T-helper 2 cell (primary cell): ENCODE results near the gene ZNF280B.
"Not testable (repeated sequence)": the region's sequence is repeated elsewhere in the genome, so short reads cannot be mapped to it uniquely, and the experiment has no call there.

Source experiments
- DNase-seq, 5 experiments: peaks; one replicate each; pipeline versions ENCODE4 v3.0.0 to v3.0.0-alpha.2; 2012 to 2022

The ZNF280B gene

GRCh38 chr22:22534604-22535415 lies 26.3 kb upstream of the ZNF280B start:
- no peak for DNase-seq

DNA sequence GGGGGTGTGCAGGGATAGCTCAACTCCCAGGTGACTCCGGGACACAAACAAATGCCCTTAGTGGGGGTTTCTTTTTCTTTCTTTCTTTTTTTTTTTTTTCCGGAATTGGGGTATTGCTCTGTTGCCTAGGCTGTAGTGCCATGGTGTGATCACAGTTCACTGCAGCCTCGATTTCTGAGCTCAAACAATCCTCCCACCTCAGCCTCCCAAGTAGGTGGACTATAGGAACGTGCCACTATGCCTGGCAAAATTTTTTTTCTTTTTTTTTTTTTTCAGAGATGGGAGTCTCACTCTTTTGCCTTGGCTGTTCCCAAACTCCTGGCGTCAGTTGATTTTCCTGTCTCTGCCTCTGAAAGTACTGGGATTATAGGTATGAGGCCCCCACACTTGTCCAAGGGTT lies 25.3 kb upstream of the ZNF280B start:
- no peak for DNase-seq

- no peak for DNase-seq
Observed at GRCh38 chr22:22533417-22533816, 24.9 kb upstream of the ZNF280B start.

DNA sequence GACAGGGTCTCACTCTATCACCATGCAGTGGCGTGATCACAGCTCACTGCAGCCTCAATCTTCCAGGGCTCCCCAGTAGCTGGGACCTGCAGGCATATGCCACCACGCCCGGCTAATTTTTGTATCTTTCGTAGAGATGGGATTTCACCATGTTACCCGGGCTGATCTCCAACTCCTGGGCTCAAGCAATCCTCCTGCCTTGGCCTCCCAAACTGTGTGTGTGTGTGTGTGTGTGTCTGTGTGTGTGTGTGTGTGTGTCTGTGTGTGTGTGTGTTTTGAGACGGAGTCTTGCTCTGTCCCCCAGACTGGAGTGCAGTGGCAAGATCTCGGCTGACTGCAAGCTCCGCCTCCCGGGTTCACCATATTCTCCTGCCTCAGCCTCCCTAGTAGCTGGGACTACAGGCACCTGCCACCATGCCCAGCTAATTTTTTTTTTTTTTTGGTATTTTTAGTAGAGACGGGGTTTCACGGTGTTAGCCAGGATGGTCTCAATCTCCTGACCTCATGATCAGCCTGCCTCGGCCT lies 24.1 kb upstream of the ZNF280B start:
- DNase-seq = not testable (repeated sequence)

DNA sequence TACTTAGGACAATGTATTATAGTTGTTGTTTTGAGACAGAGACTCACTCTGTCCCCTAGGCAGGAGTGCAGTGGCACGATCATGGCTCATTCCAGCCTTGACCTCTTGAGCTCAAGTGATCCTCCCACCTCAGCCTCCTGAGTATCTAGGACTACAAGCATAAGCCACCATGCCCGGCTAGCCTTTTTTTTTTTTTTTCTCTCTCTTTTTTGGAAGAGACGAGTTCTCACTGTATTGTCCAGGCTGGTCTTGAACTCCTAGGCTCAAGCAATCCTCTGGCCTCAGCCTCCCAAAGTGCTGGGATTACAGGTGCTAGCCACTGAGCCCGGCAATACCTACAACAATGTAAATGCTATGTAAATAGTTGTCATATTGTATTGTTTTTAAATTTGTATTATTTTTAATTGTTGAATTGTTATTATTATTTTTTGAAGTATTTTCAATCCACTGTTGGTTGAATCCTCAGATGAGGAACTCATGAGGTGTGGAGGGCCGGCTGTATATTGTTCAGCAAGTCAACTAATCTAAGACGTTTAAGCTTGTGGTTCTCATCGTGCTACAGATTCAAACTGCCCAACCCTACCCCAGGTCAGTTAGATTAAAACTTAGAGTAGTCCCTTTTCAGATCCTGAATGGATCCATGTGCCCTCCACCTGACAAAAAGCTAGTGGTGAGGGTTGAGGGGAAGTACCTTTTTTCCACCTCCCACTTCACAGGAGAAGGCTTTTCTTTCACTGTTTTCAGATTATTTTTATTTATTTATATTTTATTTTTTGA lies 23.4 kb upstream of the ZNF280B start:
- DNase-seq = no peak

DNA sequence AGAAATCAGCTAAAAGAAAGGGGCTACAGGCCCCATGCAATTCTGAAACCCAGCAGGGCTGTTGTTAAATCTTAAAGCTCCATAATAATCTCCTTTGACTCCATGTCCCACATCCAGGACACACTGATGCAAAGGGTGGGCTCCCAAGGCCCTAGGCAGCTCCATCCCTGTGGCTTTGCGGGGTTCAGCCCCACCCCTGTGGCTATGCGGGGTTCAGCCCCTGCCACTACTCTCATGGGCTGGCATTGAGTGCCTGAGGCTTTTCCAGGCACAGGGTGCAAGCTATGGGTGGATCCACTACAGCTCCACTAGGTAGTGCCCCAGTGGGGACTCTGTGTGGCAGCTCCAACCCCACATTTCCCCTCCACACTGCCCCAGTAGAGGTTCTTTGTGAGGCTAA lies 20.2 kb upstream of the ZNF280B start:
- no peak for DNase-seq

DNA sequence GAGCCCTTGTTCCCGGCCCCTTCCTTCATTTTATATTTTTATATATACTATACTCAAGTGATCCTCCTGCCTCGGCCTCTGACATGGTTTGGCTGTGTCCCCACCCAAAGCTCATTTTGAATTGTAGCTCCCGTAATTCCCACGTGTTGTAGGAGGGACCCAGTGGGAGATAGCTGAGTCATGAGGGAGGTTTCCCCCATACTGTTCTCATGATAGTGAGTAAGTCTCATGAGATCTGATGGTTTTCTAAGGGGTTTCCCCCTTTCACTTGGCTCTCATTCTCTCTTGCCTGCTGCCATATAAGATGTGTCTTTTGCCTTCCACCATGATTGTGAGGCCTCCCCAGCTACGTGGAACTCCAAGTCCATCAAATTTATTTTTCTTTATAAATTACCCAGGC lies 18.8 kb upstream of the ZNF280B start:
- DNase-seq = no peak

GRCh38 chr22:22526125-22526912 lies 17.8 kb upstream of the ZNF280B start:
- no peak for DNase-seq

DNA sequence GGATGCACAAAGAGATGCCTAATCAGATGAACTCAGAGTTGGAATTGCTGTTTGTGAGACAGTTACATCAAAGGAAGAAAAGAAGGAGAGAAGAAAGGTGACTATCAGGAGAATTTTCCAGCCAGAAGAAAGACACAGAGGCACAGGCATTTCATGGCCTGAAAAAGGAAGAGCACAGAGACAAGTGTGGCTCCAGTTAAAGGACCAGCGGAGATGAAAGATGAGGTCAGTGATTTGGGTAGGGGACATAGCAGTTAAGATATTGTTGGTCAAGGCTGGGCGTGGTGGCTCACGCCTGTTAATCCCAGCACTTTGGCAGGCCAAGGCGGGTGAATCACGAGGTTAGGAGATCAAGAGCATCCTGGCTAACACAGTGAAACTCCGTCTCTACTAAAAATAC lies 15.0 kb upstream of the ZNF280B start:
- no peak for DNase-seq

DNA sequence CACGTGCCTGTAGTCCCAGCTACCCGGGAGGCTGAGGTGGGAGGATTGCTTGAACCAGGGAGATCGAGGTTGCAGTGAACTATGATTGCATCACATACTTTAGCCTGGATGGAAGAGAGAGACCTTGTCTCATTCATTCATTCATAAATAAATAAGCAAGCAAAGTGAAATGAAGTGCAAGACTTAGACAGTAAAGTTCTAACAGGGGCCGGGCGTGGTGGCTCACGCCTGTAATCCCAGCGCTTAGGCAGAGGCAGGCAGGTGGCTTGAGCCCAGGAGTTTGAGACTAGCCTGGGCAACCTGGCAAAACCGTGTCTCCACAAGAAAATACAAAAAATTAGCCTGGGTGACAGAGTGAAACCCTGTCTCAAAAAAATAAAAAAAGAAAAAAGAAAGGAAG lies 13.1 kb upstream of the ZNF280B start:
- DNase-seq = no peak

DNA sequence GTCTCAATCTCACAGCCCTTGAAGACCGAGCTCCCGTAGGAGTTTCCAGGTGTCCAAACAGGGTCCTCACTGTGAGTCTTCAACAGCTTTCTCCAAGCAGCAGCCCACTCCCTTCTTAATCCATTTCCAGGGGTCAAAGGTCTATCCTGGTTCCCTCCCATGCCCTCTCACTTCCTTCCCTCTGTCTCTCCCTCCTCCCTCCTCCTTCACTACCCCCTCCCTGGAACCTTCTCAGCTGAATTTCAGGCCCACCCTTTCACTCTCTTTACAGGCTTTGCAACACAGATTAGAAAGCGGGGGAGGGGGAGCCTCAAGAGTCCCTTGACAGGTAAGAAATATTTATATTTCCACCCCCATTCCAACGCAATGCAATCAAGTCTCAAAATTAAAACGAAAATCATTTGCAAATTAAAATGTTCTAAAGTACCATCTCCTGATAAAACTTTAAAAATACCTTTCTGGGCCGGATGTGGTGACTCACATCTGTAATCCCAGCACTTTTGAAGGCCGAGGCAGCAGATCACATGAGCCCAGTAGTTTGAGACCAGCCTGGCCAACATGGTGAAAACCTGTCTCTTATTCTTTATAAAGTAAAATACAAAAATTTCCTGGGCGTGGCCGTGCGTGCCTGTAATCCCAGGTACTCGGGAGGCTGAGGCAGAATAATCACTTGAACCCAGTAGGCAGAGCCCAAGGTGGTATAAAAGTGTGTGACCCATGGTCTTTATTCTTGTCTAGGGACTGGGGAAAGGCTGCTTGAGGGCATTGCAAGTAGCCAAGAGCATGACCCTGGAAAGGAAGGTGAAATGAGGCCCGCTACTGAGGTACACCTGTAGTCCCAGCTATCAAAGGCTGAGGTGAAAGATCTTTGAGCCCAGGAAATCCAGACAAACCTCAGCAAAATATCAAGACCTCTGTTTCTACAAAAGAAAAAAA lies 12.4 kb upstream of the ZNF280B start:
- DNase-seq = no peak

- no peak for DNase-seq
Observed at GRCh38 chr22:22520020-22520656, 11.6 kb upstream of the ZNF280B start, which contains the start of gene ZNF280A. ZNF280A (minus strand) TSS chr22:22520270; CDS start chr22:22515630, 4,640 bp downstream.

- no peak for DNase-seq
Observed at GRCh38 chr22:22519591-22519990, 11.0 kb upstream of the ZNF280B start.

DNA sequence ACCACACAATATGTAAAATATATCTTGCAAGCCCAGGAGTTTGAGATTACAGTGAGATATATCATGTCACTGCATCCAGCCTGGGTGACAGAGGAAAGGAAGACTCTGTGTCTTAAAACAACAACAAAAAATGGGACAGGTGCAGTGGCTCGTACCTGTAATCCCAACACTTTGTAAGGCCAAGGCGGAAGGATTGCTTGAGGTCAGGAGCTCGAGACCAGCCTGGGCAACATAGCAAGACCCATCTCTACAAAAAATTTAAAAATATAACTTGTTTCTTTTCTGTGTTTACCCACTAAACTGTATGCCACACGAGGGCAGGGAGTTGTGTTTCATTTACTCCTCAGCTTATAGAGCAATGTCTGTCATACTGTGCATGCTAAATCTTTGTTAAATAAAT lies 8.4 kb upstream of the ZNF280B start:
- no peak for DNase-seq

DNA sequence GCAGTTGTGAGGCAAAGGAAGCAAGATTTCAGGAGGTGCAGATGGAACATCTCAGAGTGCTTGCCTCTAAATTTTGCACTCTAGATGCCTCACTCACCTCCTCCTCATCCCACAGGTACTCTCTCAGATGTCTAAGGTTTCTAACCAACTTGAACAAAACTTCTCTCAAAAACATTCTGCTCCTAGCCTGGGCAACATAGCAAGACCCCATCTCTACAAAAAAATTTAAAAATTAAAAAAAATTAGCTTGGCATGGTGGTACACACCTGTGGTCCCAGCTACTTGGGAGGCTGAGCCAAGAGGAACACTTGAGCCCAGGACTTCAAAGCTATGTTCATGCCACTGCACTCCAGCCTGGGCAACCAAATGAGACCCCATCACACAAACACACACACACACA lies 7.3 kb upstream of the ZNF280B start:
- no peak for DNase-seq

- DNase-seq = not testable (repeated sequence)
Observed at GRCh38 chr22:22514431-22514830, 5.9 kb upstream of the ZNF280B start.

- no peak for DNase-seq
Observed at GRCh38 chr22:22513619-22514018, 5.1 kb upstream of the ZNF280B start.

- no peak for DNase-seq
Observed at GRCh38 chr22:22512951-22513350, 4.4 kb upstream of the ZNF280B start.

DNA sequence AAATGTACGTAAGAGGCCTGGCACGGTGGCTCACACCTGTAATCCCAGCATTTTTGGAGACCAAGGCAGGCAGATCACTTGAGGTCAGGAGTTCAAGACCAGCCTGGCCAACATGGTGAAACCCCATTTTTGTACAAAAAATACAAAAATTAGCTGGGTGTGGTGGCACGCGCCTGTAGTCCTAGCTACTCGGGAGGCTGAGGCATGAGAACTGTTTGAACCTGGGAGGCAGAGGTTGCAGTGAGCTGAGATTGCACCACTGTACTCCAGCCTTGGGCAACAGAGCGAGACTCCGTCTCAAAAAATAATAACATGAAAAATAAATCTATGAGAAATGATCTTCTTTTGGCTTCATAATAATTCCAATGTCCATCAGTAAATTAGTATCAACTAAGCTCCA lies 2.3 kb upstream of the ZNF280B start:
- DNase-seq = not testable (repeated sequence)

- DNase-seq = not testable (repeated sequence)
Observed at GRCh38 chr22:22509912-22510311, 1.4 kb upstream of the ZNF280B start.

DNA sequence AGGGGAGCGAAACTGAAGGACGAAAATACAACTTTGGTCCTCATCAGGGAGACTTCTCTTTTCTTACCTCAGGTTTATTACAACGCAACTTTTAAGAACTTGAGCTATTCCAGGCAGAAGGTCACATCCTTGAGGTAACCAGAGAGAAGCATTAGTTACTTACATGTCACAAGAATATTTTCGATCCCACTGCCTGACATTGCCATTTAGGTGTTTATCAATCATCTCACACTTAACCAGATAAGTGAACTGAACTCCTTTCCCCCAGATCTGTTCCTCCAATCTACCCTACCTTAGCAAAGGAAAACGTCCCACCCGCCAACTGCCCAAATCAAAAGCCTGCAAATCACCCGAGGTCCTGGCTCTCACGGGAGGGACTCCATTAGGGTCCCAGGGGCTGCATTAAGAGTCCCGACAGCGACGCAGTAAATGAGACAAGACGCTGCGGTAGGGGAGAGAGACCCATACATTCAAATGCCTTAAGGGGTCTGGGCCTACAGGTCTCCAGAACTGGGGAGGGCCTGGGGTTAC lies 734 bp downstream of the ZNF280B start:
- DNase-seq = no peak
